Endothelial cell of umbilical vein (primary cell): Measurements from ENCODE around the gene LDLRAD3.

Experiments used
- EZH2 ChIP-seq: IDR thresholded peaks from 2 replicates; pipeline ENCODE4 v1.6.1; 2012; ENCODE audit warnings: borderline replicate concordance, low read depth, mild to moderate bottlenecking, moderate library complexity, low read length, inconsistent platforms; ENCODE audit not compliant: severe bottlenecking
- FOS ChIP-seq: IDR thresholded peaks from 2 replicates; pipeline ENCODE4 v1.6.1; 2011; ENCODE audit warnings: mild to moderate bottlenecking, low read length, moderate library complexity, borderline replicate concordance; ENCODE audit not compliant: insufficient read depth
- JUN ChIP-seq: IDR thresholded peaks from 2 replicates; pipeline ENCODE4 v1.6.1; 2011; ENCODE audit warnings: borderline replicate concordance, low read depth; ENCODE audit not compliant: insufficient read length, insufficient read depth
- POLR2A ChIP-seq: IDR thresholded peaks from 2 replicates; pipeline ENCODE4 v1.6.1; 2012; ENCODE audit warnings: low read depth, mild to moderate bottlenecking, control low read depth, low read length
- POLR2AphosphoS5 ChIP-seq: IDR thresholded peaks from 2 replicates; pipeline ENCODE4 v1.6.1; 2012; ENCODE audit warnings: low read depth, mild to moderate bottlenecking, control low read depth, low read length, moderate library complexity; ENCODE audit not compliant: insufficient read depth
- TF ChIP-seq, protein P1 (sequence below), 2 donors: IDR thresholded peaks; 1 replicate in 1 of 2; 2 replicates in 1 of 2; pipeline ENCODE4 v1.5.1; 2011; ENCODE audit warnings: low read length in 2 of 2, mild to moderate bottlenecking in 2 of 2, moderate library complexity in 2 of 2, control low read depth in 1 of 2, inconsistent platforms in 1 of 2, low read depth in 1 of 2; ENCODE audit not compliant: insufficient read depth in 1 of 2; ENCODE audit errors: extremely low read depth in 1 of 2
- TF ChIP-seq, protein P2 (sequence below): IDR thresholded peaks from 2 replicates; pipeline ENCODE4 v1.6.1; 2011; ENCODE audit not compliant: insufficient read depth, insufficient read length

DNA sequence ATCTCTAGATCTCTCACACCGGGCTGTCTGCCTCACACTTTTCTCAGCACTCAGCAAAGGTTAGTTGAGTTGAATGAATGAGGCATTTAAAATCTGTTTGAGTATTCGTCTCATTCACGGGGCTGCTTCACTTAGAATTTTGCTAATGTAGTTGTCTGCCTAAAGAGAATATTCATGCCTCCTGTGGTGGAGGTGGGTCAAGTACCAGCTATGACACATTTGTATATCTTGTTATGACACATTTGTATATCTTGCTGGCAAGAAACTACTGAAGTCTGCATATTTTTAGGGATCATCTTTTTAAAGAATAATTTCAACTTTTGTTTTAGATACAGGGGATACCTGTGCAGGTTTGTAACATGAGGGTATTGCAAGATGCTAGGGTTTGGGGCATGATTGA lies 43.1 kb downstream of the LDLRAD3 start:
- TF ChIP-seq EZH2 (no peak), POLR2AphosphoS5 (no peak), POLR2A (no peak), JUN (no peak), FOS (no peak)
- TF ChIP-seq, protein P1, sequence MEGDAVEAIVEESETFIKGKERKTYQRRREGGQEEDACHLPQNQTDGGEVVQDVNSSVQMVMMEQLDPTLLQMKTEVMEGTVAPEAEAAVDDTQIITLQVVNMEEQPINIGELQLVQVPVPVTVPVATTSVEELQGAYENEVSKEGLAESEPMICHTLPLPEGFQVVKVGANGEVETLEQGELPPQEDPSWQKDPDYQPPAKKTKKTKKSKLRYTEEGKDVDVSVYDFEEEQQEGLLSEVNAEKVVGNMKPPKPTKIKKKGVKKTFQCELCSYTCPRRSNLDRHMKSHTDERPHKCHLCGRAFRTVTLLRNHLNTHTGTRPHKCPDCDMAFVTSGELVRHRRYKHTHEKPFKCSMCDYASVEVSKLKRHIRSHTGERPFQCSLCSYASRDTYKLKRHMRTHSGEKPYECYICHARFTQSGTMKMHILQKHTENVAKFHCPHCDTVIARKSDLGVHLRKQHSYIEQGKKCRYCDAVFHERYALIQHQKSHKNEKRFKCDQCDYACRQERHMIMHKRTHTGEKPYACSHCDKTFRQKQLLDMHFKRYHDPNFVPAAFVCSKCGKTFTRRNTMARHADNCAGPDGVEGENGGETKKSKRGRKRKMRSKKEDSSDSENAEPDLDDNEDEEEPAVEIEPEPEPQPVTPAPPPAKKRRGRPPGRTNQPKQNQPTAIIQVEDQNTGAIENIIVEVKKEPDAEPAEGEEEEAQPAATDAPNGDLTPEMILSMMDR (IDR thresholded peaks at IDR 0.05; ENCODE audit: extremely low read depth in 1 of 2, insufficient read depth in 1 of 2, low read depth in 1 of 2, low read length in 2 of 2) = no peak
- TF ChIP-seq, protein P2, sequence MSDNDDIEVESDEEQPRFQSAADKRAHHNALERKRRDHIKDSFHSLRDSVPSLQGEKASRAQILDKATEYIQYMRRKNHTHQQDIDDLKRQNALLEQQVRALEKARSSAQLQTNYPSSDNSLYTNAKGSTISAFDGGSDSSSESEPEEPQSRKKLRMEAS = no peak
